GM21723 (cell line): ENCODE results near the gene FAM89A.
"Not testable (repeated sequence)": the region's sequence is repeated elsewhere in the genome, so short reads cannot be mapped to it uniquely, and the experiment has no call there.

Source experiments
- ATAC-seq: cut with Tn5 transposase; IDR thresholded peaks from one replicate; pipeline ENCODE4 v1.9.1; 2021; ENCODE audit warnings: mild to moderate bottlenecking, moderate library complexity; ENCODE audit not compliant: unreplicated experiment

FAM89A gene

GRCh38 chr1:231036416-231036815 lies 3.6 kb downstream of the FAM89A start:
- ATAC-seq, result no peak

DNA sequence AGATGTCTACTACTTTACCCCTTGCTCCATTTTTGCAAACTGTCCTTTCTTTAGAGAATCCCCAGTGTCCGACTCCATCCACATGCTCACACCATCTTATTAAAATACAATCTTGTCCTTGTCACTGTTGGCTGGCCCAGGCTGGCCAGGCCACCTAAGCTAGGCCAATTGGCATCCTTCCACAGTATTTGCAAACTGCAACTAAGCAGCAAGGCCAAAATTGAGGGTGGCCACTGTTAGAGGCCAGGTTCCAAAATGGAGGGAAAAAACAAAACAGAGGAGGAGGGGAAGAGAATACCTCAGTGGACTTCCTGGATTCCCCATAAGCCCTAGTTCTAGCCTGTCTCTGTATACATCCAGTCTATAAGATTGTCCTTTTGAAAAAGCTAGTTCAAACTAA lies 4.3 kb downstream of the FAM89A start:
- no peak for ATAC-seq

GRCh38 chr1:231032963-231033362 lies 7.1 kb downstream of the FAM89A start:
- ATAC-seq, result no peak

- ATAC-seq, result no peak
Observed at GRCh38 chr1:231029841-231030240, 10.2 kb downstream of the FAM89A start.

- ATAC-seq, result not testable (repeated sequence)
Observed at GRCh38 chr1:231029247-231029646, 10.8 kb downstream of the FAM89A start.

- ATAC-seq, result no peak
Observed at GRCh38 chr1:231028682-231029081, 11.4 kb downstream of the FAM89A start.

- ATAC-seq, result no peak
Observed at GRCh38 chr1:231027971-231028370, 12.1 kb downstream of the FAM89A start.

GRCh38 chr1:231027136-231027925 lies 12.7 kb downstream of the FAM89A start:
- no peak for ATAC-seq

GRCh38 chr1:231026576-231026975 lies 13.5 kb downstream of the FAM89A start:
- ATAC-seq, result no peak

DNA sequence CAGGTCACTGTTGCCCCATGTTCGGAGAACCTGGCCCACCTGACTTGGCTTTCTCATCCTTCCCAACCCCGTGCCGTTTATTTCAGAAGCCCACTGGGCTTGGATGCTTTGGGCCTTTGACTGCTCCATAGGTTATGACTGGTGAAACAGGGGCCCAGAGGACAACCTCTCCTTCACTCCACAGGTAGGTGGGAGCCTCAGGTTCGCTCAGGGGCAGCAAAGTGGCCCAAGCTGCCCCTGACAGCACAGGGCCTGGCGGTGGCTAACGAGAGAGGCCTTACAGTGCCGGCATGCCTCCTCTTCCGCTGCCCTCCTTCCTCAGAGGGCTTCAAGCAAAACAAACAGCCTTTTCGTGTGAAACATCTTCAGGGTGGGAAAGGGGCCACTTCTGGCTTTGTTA lies 16.9 kb downstream of the FAM89A start:
- ATAC-seq, result no peak

- ATAC-seq, result not testable (repeated sequence)
Observed at GRCh38 chr1:231022543-231022942, 17.5 kb downstream of the FAM89A start.

DNA sequence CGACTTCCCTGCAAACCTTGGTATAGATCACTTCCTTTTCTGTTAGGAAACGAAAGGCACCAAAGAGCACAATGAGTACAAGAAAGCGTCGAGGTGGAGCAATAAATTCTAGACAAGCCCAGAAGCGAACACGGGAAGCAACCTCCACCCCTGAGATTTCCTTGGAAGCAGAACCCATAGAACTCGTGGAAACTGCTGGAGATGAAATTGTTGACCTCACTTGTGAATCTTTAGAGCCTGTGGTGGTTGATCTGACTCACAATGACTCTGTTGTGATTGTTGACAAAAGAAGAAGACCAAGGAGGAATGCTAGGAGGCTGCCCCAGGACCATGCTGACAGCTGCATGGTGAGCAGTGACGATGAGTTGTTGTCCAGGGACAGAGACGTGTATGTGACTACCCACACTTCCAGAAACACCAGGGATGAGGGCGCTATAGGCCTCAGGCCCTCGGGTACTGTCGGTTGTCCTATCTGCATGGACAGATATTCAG lies 18.5 kb downstream of the FAM89A start:
- ATAC-seq, result no peak

GRCh38 chr1:231020816-231021215 lies 19.2 kb downstream of the FAM89A start:
- no peak for ATAC-seq

DNA sequence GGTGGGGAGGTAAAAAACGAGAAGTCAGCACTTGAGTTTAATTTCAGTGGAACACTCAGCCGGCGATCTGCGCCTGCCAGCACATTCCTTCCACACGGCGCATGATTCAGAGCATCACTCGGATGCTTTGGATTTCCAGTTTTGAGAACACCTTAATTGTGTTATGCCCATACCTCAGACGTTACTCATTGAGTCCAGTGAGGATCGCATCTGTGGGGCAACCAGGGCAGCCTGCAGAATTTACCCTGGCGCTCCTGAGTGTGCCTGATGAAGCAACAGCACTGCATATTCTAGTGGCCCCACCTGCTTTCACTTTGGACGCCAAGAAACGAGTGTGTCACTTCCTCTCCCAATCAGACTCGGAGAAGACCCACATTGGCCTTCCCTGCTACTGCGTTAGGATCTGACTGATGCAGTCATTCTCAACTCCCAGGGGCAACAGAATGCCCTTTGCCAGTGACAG lies 19.9 kb downstream of the FAM89A start:
- no peak for ATAC-seq

GRCh38 chr1:231019711-231020110 lies 20.3 kb downstream of the FAM89A start:
- no peak for ATAC-seq

- no peak for ATAC-seq
Observed at GRCh38 chr1:231016966-231017365, 23.1 kb downstream of the FAM89A start.

DNA sequence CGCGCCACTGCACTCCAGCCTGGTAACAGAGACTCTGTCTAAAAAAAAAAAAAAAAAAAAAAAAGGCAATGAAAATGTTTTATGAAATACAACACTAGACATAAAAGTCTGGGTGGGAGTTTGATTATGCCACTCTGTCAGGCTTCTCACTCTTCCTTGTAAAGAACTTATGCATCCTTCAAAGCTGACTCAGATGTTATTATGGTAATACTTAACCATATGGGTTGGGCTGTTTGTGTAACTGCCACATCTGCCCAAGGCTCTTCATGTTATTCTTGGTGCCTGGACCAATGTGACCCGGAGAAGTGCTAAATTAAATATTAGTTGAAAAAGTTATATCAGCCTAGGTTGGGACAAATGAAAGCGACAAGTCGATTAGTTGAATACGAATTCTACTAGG lies 23.8 kb downstream of the FAM89A start:
- no peak for ATAC-seq

GRCh38 chr1:231013391-231014015 lies 26.6 kb downstream of the FAM89A start:
- no peak for ATAC-seq

- no peak for ATAC-seq
Observed at GRCh38 chr1:231011963-231012362, 28.1 kb downstream of the FAM89A start.

GRCh38 chr1:231011360-231011759 lies 28.7 kb downstream of the FAM89A start:
- no peak for ATAC-seq

- ATAC-seq, result not testable (repeated sequence)
Observed at GRCh38 chr1:231007535-231007934, 32.5 kb downstream of the FAM89A start.

- no peak for ATAC-seq
Observed at GRCh38 chr1:231001892-231002291, 38.2 kb downstream of the FAM89A start.
